ENCODE measurements around the gene ZNF777.
"Not testable (repeated sequence)": the region's sequence is repeated elsewhere in the genome, so short reads cannot be mapped to it uniquely, and the experiment has no call there.

Gene ZNF777

GRCh38 chr7:149414171-149414570, 46.7 kb downstream of the ZNF777 start:
- no peak for DNase-seq (ENCODE audit: low spot score)

- DNase-seq (ENCODE audit: low spot score), result not testable (repeated sequence)
These were observed 47.8 kb downstream of the ZNF777 start for GRCh38 chr7:149413083-149413482.

- no peak for DNase-seq (ENCODE audit: low spot score)
These were observed 51.0 kb downstream of the ZNF777 start for GRCh38 chr7:149409895-149410294.

GRCh38 chr7:149404825-149405224, 56.0 kb downstream of the ZNF777 start:
- no peak for DNase-seq (ENCODE audit: low spot score)

GRCh38 chr7:149404396-149404795, 56.5 kb downstream of the ZNF777 start:
- DNase-seq (ENCODE audit: low spot score), result no peak

GRCh38 chr7:149398195-149398820, 62.6 kb downstream of the ZNF777 start:
- no peak for DNase-seq (ENCODE audit: low spot score)

GRCh38 chr7:149397470-149398043, 63.3 kb downstream of the ZNF777 start:
- DNase-seq (ENCODE audit: low spot score), result no peak

GRCh38 chr7:149388550-149389335, 72.1 kb downstream of the ZNF777 start:
- DNase-seq (ENCODE audit: low spot score), result not testable (repeated sequence)

- DNase-seq (ENCODE audit: low spot score), result not testable (repeated sequence)
These were observed 74.3 kb downstream of the ZNF777 start for GRCh38 chr7:149386514-149386913.

GRCh38 chr7:149385195-149385950, 75.5 kb downstream of the ZNF777 start:
- DNase-seq (ENCODE audit: low spot score), result no peak

All from HuH-7 (cell line).